OCI-LY7 (cell line): ENCODE results near the gene DPF3.

ENCODE experiments used
- EZH2phosphoT487 ChIP-seq: fragments of 200-600 bp; sonication (generic); IDR thresholded peaks from 2 replicates; pipeline ENCODE4 v1.6.1; 2018; ENCODE audit warnings: low read depth, borderline replicate concordance, mild to moderate bottlenecking, mixed run types, antibody characterized with exemption, low read length, moderate library complexity, mixed read lengths
- TF ChIP-seq, protein P1 (sequence below): fragments of 200-600 bp; sonication (generic); conservative IDR thresholded peaks from 2 replicates; pipeline ENCODE4 v1.5.1; 2014; ENCODE audit warnings: mild to moderate bottlenecking, antibody characterized with exemption, low read length, moderate library complexity, mixed read lengths

DNA sequence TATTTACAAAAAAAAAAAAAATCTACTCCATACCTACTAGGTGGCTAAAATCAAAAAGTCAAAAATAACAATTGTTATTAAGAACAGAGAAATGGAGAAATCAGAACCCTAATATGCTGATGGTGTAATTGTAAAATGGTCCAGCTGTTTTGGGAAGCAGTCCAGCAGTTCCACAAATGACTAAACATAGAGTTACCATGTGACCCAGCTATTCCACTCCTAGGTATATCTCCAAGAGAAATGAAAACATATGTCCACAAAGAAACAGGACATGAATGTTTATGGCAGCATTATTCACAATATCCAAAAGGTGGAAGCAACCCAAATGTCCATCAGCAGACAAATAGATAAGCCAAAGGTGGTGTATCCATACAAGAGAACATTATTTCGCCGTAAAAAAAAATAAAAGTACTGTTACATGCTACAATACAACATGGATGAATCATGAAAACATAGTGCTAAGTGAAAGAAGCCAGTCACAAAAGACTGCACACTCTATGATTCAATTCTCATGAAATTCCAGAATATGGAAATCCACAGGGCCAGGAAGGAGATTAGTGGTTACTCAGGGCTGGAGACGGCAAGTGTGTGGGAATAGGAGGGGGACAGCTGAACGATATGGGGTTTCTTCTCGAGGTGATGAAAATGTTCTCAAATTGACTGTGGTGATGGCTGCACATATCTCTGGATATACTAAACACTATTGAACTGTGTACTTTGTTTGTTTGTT lies 9.1 kb upstream of the DPF3 start:
- TF ChIP-seq, protein P1, sequence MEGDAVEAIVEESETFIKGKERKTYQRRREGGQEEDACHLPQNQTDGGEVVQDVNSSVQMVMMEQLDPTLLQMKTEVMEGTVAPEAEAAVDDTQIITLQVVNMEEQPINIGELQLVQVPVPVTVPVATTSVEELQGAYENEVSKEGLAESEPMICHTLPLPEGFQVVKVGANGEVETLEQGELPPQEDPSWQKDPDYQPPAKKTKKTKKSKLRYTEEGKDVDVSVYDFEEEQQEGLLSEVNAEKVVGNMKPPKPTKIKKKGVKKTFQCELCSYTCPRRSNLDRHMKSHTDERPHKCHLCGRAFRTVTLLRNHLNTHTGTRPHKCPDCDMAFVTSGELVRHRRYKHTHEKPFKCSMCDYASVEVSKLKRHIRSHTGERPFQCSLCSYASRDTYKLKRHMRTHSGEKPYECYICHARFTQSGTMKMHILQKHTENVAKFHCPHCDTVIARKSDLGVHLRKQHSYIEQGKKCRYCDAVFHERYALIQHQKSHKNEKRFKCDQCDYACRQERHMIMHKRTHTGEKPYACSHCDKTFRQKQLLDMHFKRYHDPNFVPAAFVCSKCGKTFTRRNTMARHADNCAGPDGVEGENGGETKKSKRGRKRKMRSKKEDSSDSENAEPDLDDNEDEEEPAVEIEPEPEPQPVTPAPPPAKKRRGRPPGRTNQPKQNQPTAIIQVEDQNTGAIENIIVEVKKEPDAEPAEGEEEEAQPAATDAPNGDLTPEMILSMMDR = no peak
- TF ChIP-seq EZH2phosphoT487 = no peak
